Neuronal stem cell (in vitro differentiated cells): ENCODE measurements around the gene TSNAX. TPM values are rescaled to one million over a fixed set of nuclear protein-coding genes. Genes with fewer than 3 reads are reported as not detected.

ENCODE experiments used
- DNase-seq: peaks from one replicate; pipeline ENCODE4 v3.0.0-alpha.2; 2013; ENCODE audit warnings: low spot score
- H2AFZ ChIP-seq: one replicate; pipeline ENCODE4 v1.6.1; 2013; ENCODE audit warnings: mild to moderate bottlenecking, low read length, inconsistent platforms
- H2AK5ac ChIP-seq: 2 replicates; pipeline ENCODE4 v1.6.1; 2013; ENCODE audit warnings: low read depth, mild to moderate bottlenecking, inconsistent platforms, low read length, moderate library complexity, mixed read lengths
- H2BK120ac ChIP-seq: 2 replicates; pipeline ENCODE4 v1.6.1; 2013; ENCODE audit warnings: low read depth, mild to moderate bottlenecking, inconsistent platforms, low read length, moderate library complexity, mixed read lengths
- H2BK12ac ChIP-seq: one replicate; pipeline ENCODE4 v1.6.1; 2013; ENCODE audit warnings: low read length, inconsistent platforms
- H2BK15ac ChIP-seq: 2 replicates; pipeline ENCODE4 v1.6.1; 2013; ENCODE audit warnings: mild to moderate bottlenecking, low read length, inconsistent platforms, mixed read lengths
- H2BK5ac ChIP-seq: one replicate; pipeline ENCODE4 v1.6.1; 2013; ENCODE audit warnings: inconsistent platforms, mild to moderate bottlenecking, low read length, moderate library complexity
- H3K14ac ChIP-seq: one replicate; pipeline ENCODE4 v1.6.1; 2013; ENCODE audit warnings: low read length, inconsistent platforms
- H3K18ac ChIP-seq: 2 replicates; pipeline ENCODE4 v1.6.1; 2013; ENCODE audit warnings: low read length, inconsistent platforms
- H3K23ac ChIP-seq: 2 replicates; pipeline ENCODE4 v1.6.1; 2013; ENCODE audit warnings: low read depth, mild to moderate bottlenecking, mixed read lengths, low read length, inconsistent platforms; ENCODE audit not compliant: poor library complexity
- H3K27ac ChIP-seq: replicated peaks from 3 replicates; pipeline ENCODE4 v1.5.1; 2013; ENCODE audit warnings: low read length, inconsistent platforms
- H3K27me3 ChIP-seq, 3 experiments: 2 replicates each; pipeline ENCODE4 v1.6.1; 2013; ENCODE audit warnings: low read length in 3 of 3, mild to moderate bottlenecking in 2 of 3, inconsistent platforms in 1 of 3, low read depth in 1 of 3, mixed read lengths in 1 of 3, moderate library complexity in 1 of 3; ENCODE audit not compliant: control insufficient read depth in 3 of 3, insufficient read depth in 3 of 3
- H3K36me3 ChIP-seq, 2 donors: replicated peaks in 1 of 2; 2 replicates each; pipeline ENCODE4 v1.6.1; 2013; ENCODE audit warnings: low read length in 2 of 2; ENCODE audit not compliant: control insufficient read depth in 2 of 2, insufficient read depth in 2 of 2
- H3K4ac ChIP-seq: 2 replicates; pipeline ENCODE4 v1.6.1; 2013; ENCODE audit warnings: inconsistent platforms, mild to moderate bottlenecking, low read length, moderate library complexity
- H3K4me1 ChIP-seq, 2 donors: 1 replicate in 1 of 2; 2 replicates in 1 of 2; pipeline ENCODE4 v1.6.1; 2013; ENCODE audit warnings: low read length in 2 of 2, low read depth in 1 of 2; ENCODE audit not compliant: control insufficient read depth in 2 of 2, insufficient read depth in 1 of 2
- H3K4me2 ChIP-seq: one replicate; pipeline ENCODE4 v1.6.1; 2013; ENCODE audit warnings: mild to moderate bottlenecking, low read length, inconsistent platforms; ENCODE audit not compliant: insufficient read depth, poor library complexity, severe bottlenecking
- H3K4me3 ChIP-seq, 2 donors: 2 replicates each; pipeline ENCODE4 v1.5.1; 2013; ENCODE audit warnings: low read length in 2 of 2, mild to moderate bottlenecking in 2 of 2, inconsistent platforms in 1 of 2, moderate library complexity in 1 of 2
- H3K79me1 ChIP-seq: one replicate; pipeline ENCODE4 v1.6.1; 2013; ENCODE audit warnings: low read depth, mild to moderate bottlenecking, inconsistent platforms, low read length, moderate library complexity
- H3K9ac ChIP-seq: one replicate; pipeline ENCODE4 v1.6.1; 2013; ENCODE audit warnings: mild to moderate bottlenecking, low read depth, low read length, inconsistent platforms; ENCODE audit not compliant: poor library complexity
- H3K9me3 ChIP-seq, 2 donors: replicated peaks in 1 of 2; 2 replicates each; pipeline versions ENCODE3 to v1.6.1; 2013; ENCODE audit warnings: low read length in 2 of 2, mild to moderate bottlenecking in 2 of 2, inconsistent platforms in 1 of 2, low read depth in 1 of 2, mixed read lengths in 1 of 2, moderate library complexity in 1 of 2; ENCODE audit not compliant: control insufficient read depth in 2 of 2, insufficient read depth in 1 of 2
- H4K8ac ChIP-seq: one replicate; pipeline ENCODE4 v1.6.1; 2013; ENCODE audit warnings: low read depth, mild to moderate bottlenecking, inconsistent platforms, low read length, moderate library complexity
- H4K91ac ChIP-seq: one replicate; pipeline ENCODE4 v1.6.1; 2013; ENCODE audit warnings: low read length, low read depth, mild to moderate bottlenecking, inconsistent platforms; ENCODE audit not compliant: poor library complexity
- WGBS, 2 donors: extraction: QIAGEN DNeasy Blood & Tissue Kit; methylation state at CpG; one replicate each; pipeline ENCODE4 v1.1.7; 2013; ENCODE audit warnings: missing lambda C conversion rate in 2 of 2, mixed read lengths in 1 of 2; ENCODE audit not compliant: insufficient read length in 2 of 2, insufficient replicate concordance in 1 of 2; ENCODE audit errors: extremely low coverage in 2 of 2; 5-methylcytosine and 5-hydroxymethylcytosine counted together
- polyA plus RNA-seq, 2 experiments: library from polyadenylated mRNA; stranded (reverse); fragments of 200-250 nt; gene quantifications; one replicate each; pipeline ENCODE4 v1.2.3, GENCODE V29; 2013

Gene TSNAX, protein sequence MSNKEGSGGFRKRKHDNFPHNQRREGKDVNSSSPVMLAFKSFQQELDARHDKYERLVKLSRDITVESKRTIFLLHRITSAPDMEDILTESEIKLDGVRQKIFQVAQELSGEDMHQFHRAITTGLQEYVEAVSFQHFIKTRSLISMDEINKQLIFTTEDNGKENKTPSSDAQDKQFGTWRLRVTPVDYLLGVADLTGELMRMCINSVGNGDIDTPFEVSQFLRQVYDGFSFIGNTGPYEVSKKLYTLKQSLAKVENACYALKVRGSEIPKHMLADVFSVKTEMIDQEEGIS
- 22.6 TPM for polyA plus RNA-seq (2013, experiment 1 of 2)
- 23.5 TPM for polyA plus RNA-seq (2013, experiment 2 of 2)

DNA sequence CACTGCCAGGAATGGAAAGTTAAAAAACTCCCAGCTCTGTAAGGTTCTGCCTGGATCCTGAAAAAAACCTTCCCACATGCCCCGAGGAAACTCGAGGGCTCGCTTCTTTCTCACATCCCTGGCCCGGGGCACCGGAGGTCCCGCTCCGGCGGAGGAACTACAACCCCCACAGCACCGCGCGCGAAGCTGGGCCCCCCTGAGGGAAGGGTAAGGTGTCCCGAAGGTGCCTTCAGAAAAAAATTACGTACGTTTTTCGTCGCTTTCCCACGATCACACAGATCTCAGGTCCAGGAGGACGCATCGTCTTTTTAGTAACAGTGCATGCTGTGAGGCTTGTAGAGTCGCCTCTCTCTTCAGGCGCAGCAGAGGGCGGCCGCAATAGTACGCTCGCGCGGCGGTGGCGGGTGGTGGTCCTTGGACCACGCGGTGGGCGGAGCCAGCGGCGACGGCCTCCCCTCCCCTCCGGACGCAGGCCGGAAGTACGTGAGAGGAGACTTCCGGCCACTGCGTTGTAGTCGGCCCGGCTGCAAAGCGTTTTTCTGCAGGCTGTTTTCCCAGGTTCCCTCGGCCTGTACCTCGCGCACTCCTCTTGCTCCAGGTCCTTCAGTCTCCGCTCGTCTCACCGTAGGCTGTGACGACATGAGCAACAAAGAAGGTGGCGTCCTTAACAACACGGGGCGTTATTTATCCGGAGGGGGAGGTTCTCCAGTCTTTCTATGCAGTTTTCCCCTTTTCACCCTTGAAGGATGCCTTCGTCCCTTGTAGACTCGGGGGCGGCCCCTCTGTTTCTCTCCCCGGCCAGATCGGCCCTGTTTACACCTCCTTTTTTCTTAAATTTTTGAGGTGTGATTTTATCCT lies at the start of gene TSNAX:
TSS of gene TSNAX (plus strand) at position 498 of the 858 bp plus-strand sequence. CDS start at position 640, 142 bp downstream.
- H2BK12ac ChIP-seq: no peak within 1 kb of the TSS
- peaks cover 6 to 10% of the 10 kb centered on the region in 2 donors for H3K4me1 ChIP-seq
- no peaks in the 10 kb centered on the region for H3K27me3 ChIP-seq
- H3K36me3 ChIP-seq: peaks cover 7 to 36% of the 10 kb centered on the region in 2 donors
- DNase-seq: peak; percentile 91
- H3K9me3 ChIP-seq: no peaks in the 10 kb centered on the region
- H2AK5ac ChIP-seq: no peak within 1 kb of the TSS
- peak within 1 kb of the TSS; percentile 94 for H3K9ac ChIP-seq
- H2BK15ac ChIP-seq: no peak within 1 kb of the TSS
- peak within 1 kb of the TSS; percentile 66 for H3K4me2 ChIP-seq
- no CpG with 5 or more reads among the region's 61 CpGs for WGBS, 2 donors
- H2BK120ac ChIP-seq: no peak within 1 kb of the TSS
- no peak within 1 kb of the TSS for H4K8ac ChIP-seq
- H3K79me1 ChIP-seq: peaks cover 5% of the 10 kb centered on the region
- H3K14ac ChIP-seq: no peak within 1 kb of the TSS
- peak within 1 kb of the TSS; percentile 90 to 93 for H3K4me3 ChIP-seq
- H3K18ac ChIP-seq: peak within 1 kb of the TSS; percentile 54
- peak within 1 kb of the TSS; percentile 82 for H3K27ac ChIP-seq
- H2BK5ac ChIP-seq: peak within 1 kb of the TSS; percentile 40
- no peak within 1 kb of the TSS for H4K91ac ChIP-seq
- H3K23ac ChIP-seq: peak within 1 kb of the TSS; percentile 61
- H2AFZ ChIP-seq: peak within 1 kb of the TSS; percentile 91
- no peak within 1 kb of the TSS for H3K4ac ChIP-seq

- no peak overlapping the region for H4K8ac ChIP-seq
- no peak overlapping the region for H2AFZ ChIP-seq
- H3K4me3 ChIP-seq: no peak overlapping the region
- H3K9ac ChIP-seq: no peak overlapping the region
- H3K9me3 ChIP-seq: no peaks in the 10 kb centered on the region
- H3K18ac ChIP-seq: no peak overlapping the region
- no peak for DNase-seq
- H3K27ac ChIP-seq: no peak overlapping the region
- H3K27me3 ChIP-seq: peaks cover 0 to 4% (median 0%) of the 10 kb centered on the region in 3 experiments
- no peak overlapping the region for H3K23ac ChIP-seq
- H2BK15ac ChIP-seq: no peak overlapping the region
- WGBS, 2 donors: no CpG with 5 or more reads among the region's 9 CpGs
- H3K79me1 ChIP-seq: no peaks in the 10 kb centered on the region
- no peak overlapping the region for H3K4me2 ChIP-seq
- no peak overlapping the region for H2BK5ac ChIP-seq
- no peaks in the 10 kb centered on the region for H3K36me3 ChIP-seq
- no peak overlapping the region for H2AK5ac ChIP-seq
- no peak overlapping the region for H4K91ac ChIP-seq
- H2BK120ac ChIP-seq: no peak overlapping the region
- no peak overlapping the region for H3K14ac ChIP-seq
- H2BK12ac ChIP-seq: no peak overlapping the region
- H3K4ac ChIP-seq: no peak overlapping the region
- no peaks in the 10 kb centered on the region for H3K4me1 ChIP-seq
These were observed 49.7 kb upstream of the TSNAX start for GRCh38 chr1:231478811-231479210.

GRCh38 chr1:231480008-231480407 lies 48.5 kb upstream of the TSNAX start:
- H3K4me3 ChIP-seq: no peak overlapping the region
- H3K79me1 ChIP-seq: no peaks in the 10 kb centered on the region
- H3K27me3 ChIP-seq: no peaks in the 10 kb centered on the region
- H2AFZ ChIP-seq: no peak overlapping the region
- no peak overlapping the region for H2BK15ac ChIP-seq
- H4K8ac ChIP-seq: no peak overlapping the region
- DNase-seq: no peak
- H3K4ac ChIP-seq: no peak overlapping the region
- no peaks in the 10 kb centered on the region for H3K4me1 ChIP-seq
- H3K27ac ChIP-seq: no peak overlapping the region
- H2BK12ac ChIP-seq: no peak overlapping the region
- H3K23ac ChIP-seq: no peak overlapping the region
- H3K36me3 ChIP-seq: no peaks in the 10 kb centered on the region
- no peak overlapping the region for H2BK5ac ChIP-seq
- H4K91ac ChIP-seq: no peak overlapping the region
- H3K9ac ChIP-seq: no peak overlapping the region
- no peak overlapping the region for H3K4me2 ChIP-seq
- no peaks in the 10 kb centered on the region for H3K9me3 ChIP-seq
- H3K18ac ChIP-seq: no peak overlapping the region
- no peak overlapping the region for H2BK120ac ChIP-seq
- WGBS, 2 donors: no CpG with 5 or more reads among the region's 2 CpGs
- no peak overlapping the region for H3K14ac ChIP-seq
- no peak overlapping the region for H2AK5ac ChIP-seq

GRCh38 chr1:231481289-231481688 lies 47.2 kb upstream of the TSNAX start:
- Histone ChIP-seq H3K18ac (no peak overlapping the region), H3K27me3 (no peaks in the 10 kb centered on the region), H3K36me3 (no peaks in the 10 kb centered on the region), H2AFZ (no peak overlapping the region), H3K4me1 (no peaks in the 10 kb centered on the region), H2AK5ac (no peak overlapping the region), H3K9ac (no peak overlapping the region), H2BK12ac (no peak overlapping the region), H3K14ac (no peak overlapping the region), H2BK5ac (no peak overlapping the region), H3K4me2 (no peak overlapping the region), H3K4me3 (no peak overlapping the region), H4K8ac (no peak overlapping the region), H2BK120ac (no peak overlapping the region), H3K27ac (no peak overlapping the region), H3K9me3 (no peaks in the 10 kb centered on the region), H2BK15ac (no peak overlapping the region), H3K79me1 (no peaks in the 10 kb centered on the region), H3K4ac (no peak overlapping the region), H4K91ac (no peak overlapping the region), H3K23ac (no peak overlapping the region)
- DNase-seq: no peak
- WGBS, 2 donors: no CpG with 5 or more reads among the region's 2 CpGs
